Measurements from ENCODE around the gene KCNK3. TPM values are rescaled to one million over a fixed set of nuclear protein-coding genes. Genes with fewer than 3 reads are reported as not detected.

Gene KCNK3
- total RNA-seq, 1 donor from 2014 or later, result 21.7 TPM

GRCh38 chr2:26708457-26708856 lies 15.9 kb downstream of the KCNK3 start:
- DNase-seq, result no peak
- no peak for TF ChIP-seq CTCF (IDR thresholded peaks at IDR 0.05; ENCODE audit: partially characterized antibody, unreplicated experiment)
- H3K9me3 Mint-ChIP-seq (ENCODE audit: unreplicated experiment), result peaks cover 8% of the 10 kb centered on the region
- H3K4me3 Mint-ChIP-seq (ENCODE audit: unreplicated experiment), result no peak overlapping the region
- H3K4me1 Mint-ChIP-seq (ENCODE audit: low read depth, unreplicated experiment), result peaks cover 38% of the 10 kb centered on the region
- H3K27me3 Mint-ChIP-seq (ENCODE audit: unreplicated experiment), result peaks cover 11% of the 10 kb centered on the region
- H3K36me3 Mint-ChIP-seq (ENCODE audit: unreplicated experiment), result peaks cover 5% of the 10 kb centered on the region
- H3K27ac Mint-ChIP-seq (ENCODE audit: unreplicated experiment), result no peak overlapping the region

GRCh38 chr2:26709323-26710110 lies 17.0 kb downstream of the KCNK3 start:
- Mint-ChIP-seq H3K27ac (ENCODE audit: unreplicated experiment) (no peak overlapping the region), H3K36me3 (ENCODE audit: unreplicated experiment) (peaks cover 5% of the 10 kb centered on the region), H3K27me3 (ENCODE audit: unreplicated experiment) (peaks cover 11% of the 10 kb centered on the region), H3K4me1 (ENCODE audit: low read depth, unreplicated experiment) (peaks cover 34% of the 10 kb centered on the region), H3K9me3 (ENCODE audit: unreplicated experiment) (peaks cover 8% of the 10 kb centered on the region), H3K4me3 (ENCODE audit: unreplicated experiment) (no peak overlapping the region)
- DNase-seq, result no peak
- no peak for TF ChIP-seq CTCF (IDR thresholded peaks at IDR 0.05; ENCODE audit: partially characterized antibody, unreplicated experiment)

- peaks cover 34% of the 10 kb centered on the region for H3K4me1 Mint-ChIP-seq (ENCODE audit: low read depth, unreplicated experiment)
- no peak for TF ChIP-seq CTCF (IDR thresholded peaks at IDR 0.05; ENCODE audit: partially characterized antibody, unreplicated experiment)
- no peak for DNase-seq
- peaks cover 8% of the 10 kb centered on the region for H3K9me3 Mint-ChIP-seq (ENCODE audit: unreplicated experiment)
- H3K4me3 Mint-ChIP-seq (ENCODE audit: unreplicated experiment), result no peak overlapping the region
- H3K27me3 Mint-ChIP-seq (ENCODE audit: unreplicated experiment), result peaks cover 11% of the 10 kb centered on the region
- peaks cover 5% of the 10 kb centered on the region for H3K36me3 Mint-ChIP-seq (ENCODE audit: unreplicated experiment)
- no peak overlapping the region for H3K27ac Mint-ChIP-seq (ENCODE audit: unreplicated experiment)
Measured at GRCh38 chr2:26710145-26710544, 17.6 kb downstream of the KCNK3 start.

GRCh38 chr2:26710743-26711456 lies 18.4 kb downstream of the KCNK3 start:
- peaks cover 11% of the 10 kb centered on the region for H3K27me3 Mint-ChIP-seq (ENCODE audit: unreplicated experiment)
- H3K4me1 Mint-ChIP-seq (ENCODE audit: low read depth, unreplicated experiment), result peaks cover 34% of the 10 kb centered on the region
- peaks cover 5% of the 10 kb centered on the region for H3K36me3 Mint-ChIP-seq (ENCODE audit: unreplicated experiment)
- no peak for DNase-seq
- no peak overlapping the region for H3K4me3 Mint-ChIP-seq (ENCODE audit: unreplicated experiment)
- no peak overlapping the region for H3K27ac Mint-ChIP-seq (ENCODE audit: unreplicated experiment)
- no peak for TF ChIP-seq CTCF (IDR thresholded peaks at IDR 0.05; ENCODE audit: partially characterized antibody, unreplicated experiment)
- H3K9me3 Mint-ChIP-seq (ENCODE audit: unreplicated experiment), result peaks cover 8% of the 10 kb centered on the region
